ENCODE measurements around the gene IPO9.

IPO9 gene

GRCh38 chr1:201884425-201884824 lies 55.5 kb downstream of the IPO9 start:
- Mint-ChIP-seq H3K27ac (no peak overlapping the region), H3K27me3 (ENCODE audit: low read depth) (peaks cover 24% of the 10 kb centered on the region), H3K4me3 (no peak overlapping the region), H3K36me3 (ENCODE audit: low read depth) (no peaks in the 10 kb centered on the region), H3K4me1 (ENCODE audit: low read depth) (peaks cover 3% of the 10 kb centered on the region), H3K9me3 (no peaks in the 10 kb centered on the region)

- H3K4me3 Mint-ChIP-seq, result no peak overlapping the region
- H3K36me3 Mint-ChIP-seq (ENCODE audit: low read depth), result no peaks in the 10 kb centered on the region
- H3K4me1 Mint-ChIP-seq (ENCODE audit: low read depth), result peaks cover 5% of the 10 kb centered on the region
- H3K9me3 Mint-ChIP-seq, result no peaks in the 10 kb centered on the region
- peaks cover 34% of the 10 kb centered on the region for H3K27me3 Mint-ChIP-seq (ENCODE audit: low read depth)
- no peak overlapping the region for H3K27ac Mint-ChIP-seq
Measured at GRCh38 chr1:201885531-201886075, 56.6 kb downstream of the IPO9 start.

- H3K36me3 Mint-ChIP-seq (ENCODE audit: low read depth), result no peaks in the 10 kb centered on the region
- no peak overlapping the region for H3K4me3 Mint-ChIP-seq
- H3K27me3 Mint-ChIP-seq (ENCODE audit: low read depth), result peaks cover 37% of the 10 kb centered on the region
- H3K4me1 Mint-ChIP-seq (ENCODE audit: low read depth), result peaks cover 5% of the 10 kb centered on the region
- H3K27ac Mint-ChIP-seq, result no peak overlapping the region
- H3K9me3 Mint-ChIP-seq, result no peaks in the 10 kb centered on the region
Measured at GRCh38 chr1:201886103-201886885, 57.3 kb downstream of the IPO9 start.

- no peak overlapping the region for H3K27ac Mint-ChIP-seq
Measured at GRCh38 chr1:201887116-201887866, 58.3 kb downstream of the IPO9 start.

GRCh38 chr1:201888282-201889089 lies 59.5 kb downstream of the IPO9 start, which contains the start of gene SHISA4:
Gene SHISA4 (plus strand): TSS chr1:201888898. CDS start chr1:201888995, 97 bp downstream.
- H3K4me1 Mint-ChIP-seq (ENCODE audit: low read depth), result peaks cover 5% of the 10 kb centered on the region
- H3K9me3 Mint-ChIP-seq, result no peaks in the 10 kb centered on the region
- no peaks in the 10 kb centered on the region for H3K36me3 Mint-ChIP-seq (ENCODE audit: low read depth)
- H3K27ac Mint-ChIP-seq, result no peak within 1 kb of the TSS
- peak within 1 kb of the TSS; percentile 63 for H3K4me3 Mint-ChIP-seq
- peaks cover 37% of the 10 kb centered on the region for H3K27me3 Mint-ChIP-seq (ENCODE audit: low read depth)

More at GRCh38 chr1:201887116-201887866, 58.3 kb downstream of the IPO9 start:
- Mint-ChIP-seq H3K36me3 (ENCODE audit: low read depth) (no peaks in the 10 kb centered on the region), H3K4me1 (ENCODE audit: low read depth) (peaks cover 5% of the 10 kb centered on the region), H3K27me3 (ENCODE audit: low read depth) (peaks cover 37% of the 10 kb centered on the region), H3K4me3 (no peak overlapping the region), H3K9me3 (no peaks in the 10 kb centered on the region)

GRCh38 chr1:201889090-201889968 lies 60.4 kb downstream of the IPO9 start:
- peaks cover 37% of the 10 kb centered on the region for H3K27me3 Mint-ChIP-seq (ENCODE audit: low read depth)
- H3K4me1 Mint-ChIP-seq (ENCODE audit: low read depth), result peaks cover 5% of the 10 kb centered on the region
- H3K9me3 Mint-ChIP-seq, result no peaks in the 10 kb centered on the region

GRCh38 chr1:201890223-201890622 lies 61.3 kb downstream of the IPO9 start:
- Mint-ChIP-seq H3K9me3 (no peaks in the 10 kb centered on the region), H3K36me3 (ENCODE audit: low read depth) (no peaks in the 10 kb centered on the region), H3K4me3 (no peak overlapping the region), H3K27ac (no peak overlapping the region), H3K27me3 (ENCODE audit: low read depth) (peaks cover 37% of the 10 kb centered on the region), H3K4me1 (ENCODE audit: low read depth) (peaks cover 8% of the 10 kb centered on the region)

More at GRCh38 chr1:201889090-201889968, 60.4 kb downstream of the IPO9 start:
- no peak overlapping the region for H3K27ac Mint-ChIP-seq
- H3K36me3 Mint-ChIP-seq (ENCODE audit: low read depth), result no peaks in the 10 kb centered on the region
- peak overlapping the region; percentile 63 for H3K4me3 Mint-ChIP-seq

- Mint-ChIP-seq H3K27ac (no peak overlapping the region), H3K9me3 (no peaks in the 10 kb centered on the region), H3K36me3 (ENCODE audit: low read depth) (no peaks in the 10 kb centered on the region), H3K4me3 (no peak overlapping the region), H3K4me1 (ENCODE audit: low read depth) (peaks cover 9% of the 10 kb centered on the region), H3K27me3 (ENCODE audit: low read depth) (peaks cover 37% of the 10 kb centered on the region)
Measured at GRCh38 chr1:201890806-201891450, 62.0 kb downstream of the IPO9 start.

GRCh38 chr1:201891451-201892045 lies 62.6 kb downstream of the IPO9 start:
- Mint-ChIP-seq H3K27ac (no peak overlapping the region), H3K4me1 (ENCODE audit: low read depth) (peaks cover 15% of the 10 kb centered on the region), H3K9me3 (no peaks in the 10 kb centered on the region), H3K27me3 (ENCODE audit: low read depth) (peaks cover 37% of the 10 kb centered on the region), H3K36me3 (ENCODE audit: low read depth) (no peaks in the 10 kb centered on the region), H3K4me3 (no peak overlapping the region)

GRCh38 chr1:201892211-201892610 lies 63.3 kb downstream of the IPO9 start:
- H3K36me3 Mint-ChIP-seq (ENCODE audit: low read depth), result no peaks in the 10 kb centered on the region
- peaks cover 12% of the 10 kb centered on the region for H3K4me1 Mint-ChIP-seq (ENCODE audit: low read depth)
- H3K27ac Mint-ChIP-seq, result no peak overlapping the region
- peaks cover 30% of the 10 kb centered on the region for H3K27me3 Mint-ChIP-seq (ENCODE audit: low read depth)
- H3K4me3 Mint-ChIP-seq, result no peak overlapping the region
- H3K9me3 Mint-ChIP-seq, result no peaks in the 10 kb centered on the region

GRCh38 chr1:201893431-201893830 lies 64.5 kb downstream of the IPO9 start:
- H3K9me3 Mint-ChIP-seq, result no peaks in the 10 kb centered on the region
- peaks cover 12% of the 10 kb centered on the region for H3K4me1 Mint-ChIP-seq (ENCODE audit: low read depth)
- H3K4me3 Mint-ChIP-seq, result no peak overlapping the region
- H3K27me3 Mint-ChIP-seq (ENCODE audit: low read depth), result peaks cover 18% of the 10 kb centered on the region
- H3K27ac Mint-ChIP-seq, result no peak overlapping the region
- no peaks in the 10 kb centered on the region for H3K36me3 Mint-ChIP-seq (ENCODE audit: low read depth)

- peaks cover 11% of the 10 kb centered on the region for H3K4me1 Mint-ChIP-seq (ENCODE audit: low read depth)
- H3K36me3 Mint-ChIP-seq (ENCODE audit: low read depth), result no peaks in the 10 kb centered on the region
- H3K27me3 Mint-ChIP-seq (ENCODE audit: low read depth), result peaks cover 12% of the 10 kb centered on the region
- H3K4me3 Mint-ChIP-seq, result no peak overlapping the region
- no peak overlapping the region for H3K27ac Mint-ChIP-seq
- H3K9me3 Mint-ChIP-seq, result no peaks in the 10 kb centered on the region
Measured at GRCh38 chr1:201894343-201895119, 65.6 kb downstream of the IPO9 start.

Data from T-helper 1 cell treated with Interleukin-12 subunit alpha and Interleukin-12 subunit beta and Interleukin-4 antibody, amounts not matched to agents 30 μg/mL and 1 μg/mL, for 36 hours (primary cell).